22Rv1 (cell line): ENCODE data around the gene COBL.

Experiments
- CTCF ChIP-seq: fragments of 450-650 bp; IDR thresholded peaks from 2 replicates; pipeline ENCODE4 v1.5.1; 2017; ENCODE audit warnings: mild to moderate bottlenecking
- ZFX ChIP-seq: fragments of 450-650 bp; IDR thresholded peaks from 2 replicates; pipeline ENCODE4 v1.6.1; 2017; ENCODE audit warnings: antibody characterized with exemption, borderline replicate concordance

DNA sequence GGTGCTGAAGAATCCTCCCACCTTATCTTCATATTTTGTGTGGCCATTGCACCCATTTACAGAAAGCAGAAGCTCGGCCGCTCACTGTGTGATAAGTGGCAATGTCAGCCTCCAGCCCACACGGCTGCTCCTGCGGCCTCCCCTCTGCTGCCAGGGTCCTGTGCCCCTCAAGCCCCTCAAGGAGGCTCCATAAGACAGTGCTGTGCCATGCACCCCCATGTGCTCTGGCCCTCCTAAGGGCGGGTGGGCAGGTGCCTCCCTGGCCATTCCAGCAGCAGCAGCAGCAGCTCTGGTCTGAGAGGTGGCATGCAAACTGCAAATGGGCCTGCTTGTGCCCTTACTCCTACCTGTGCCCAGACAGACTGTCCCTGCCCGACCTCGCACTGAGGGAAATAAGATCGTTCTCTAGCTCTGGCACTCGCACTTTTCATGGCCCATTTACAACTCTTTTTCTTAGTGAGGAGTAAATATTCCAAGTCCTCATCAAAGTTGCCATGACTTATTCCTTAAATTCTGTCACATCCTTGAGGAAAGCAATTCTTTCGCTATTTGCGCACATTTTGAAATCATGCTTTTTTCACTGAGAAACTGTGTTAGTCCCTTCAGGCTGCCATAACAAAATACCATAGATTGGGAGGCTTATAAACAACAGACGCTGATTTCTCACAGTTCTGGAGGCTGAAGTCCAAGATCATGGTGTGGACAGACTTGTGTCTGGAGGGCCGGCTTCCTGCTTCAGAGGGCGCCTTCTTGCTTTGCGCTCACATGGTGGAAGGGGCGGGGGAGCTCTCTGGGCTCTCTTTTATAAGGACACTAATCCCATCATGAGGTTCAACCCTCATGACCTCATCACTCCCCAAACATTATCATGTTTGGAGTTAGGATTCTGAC is 187.8 kb downstream of the COBL start:
- no peak for TF ChIP-seq CTCF
- no peak for TF ChIP-seq ZFX
